Loucy (cell line): ENCODE measurements around the gene RALGAPB.

Source experiments
- H2AFZ ChIP-seq: fragments of 200-600 bp; sonication (generic); 2 replicates; pipeline ENCODE4 v1.6.0; 2016; ENCODE audit warnings: antibody characterized with exemption, mild to moderate bottlenecking, low read length, moderate library complexity
- H3F3A ChIP-seq: fragments of 200-600 bp; 2 replicates; pipeline ENCODE4 v1.6.0; 2016; ENCODE audit warnings: antibody characterized with exemption, low read depth, mild to moderate bottlenecking
- H3K27me3 ChIP-seq: fragments of 200-600 bp; sonication (generic); 2 replicates; pipeline ENCODE4 v1.6.1; 2014; ENCODE audit warnings: low read length, mild to moderate bottlenecking; ENCODE audit not compliant: insufficient read depth, poor library complexity, severe bottlenecking
- H3K36me3 ChIP-seq: fragments of 200-600 bp; sonication (generic); 2 replicates; pipeline ENCODE4 v1.6.1; 2016; ENCODE audit warnings: low read length; ENCODE audit not compliant: insufficient read depth
- H3K4me1 ChIP-seq: fragments of 200-600 bp; sonication (generic); 2 replicates; pipeline ENCODE4 v1.5.1; 2014; ENCODE audit warnings: low read length, mild to moderate bottlenecking; ENCODE audit not compliant: insufficient read depth, poor library complexity, severe bottlenecking
- H3K4me2 ChIP-seq: fragments of 200-600 bp; sonication (generic); 2 replicates; pipeline ENCODE4 v1.6.0; 2014; ENCODE audit warnings: antibody characterized with exemption, low read length, low read depth, mild to moderate bottlenecking; ENCODE audit not compliant: poor library complexity, severe bottlenecking
- H3K4me3 ChIP-seq: fragments of 200-600 bp; sonication (generic); 2 replicates; pipeline ENCODE4 v1.5.1; 2014; ENCODE audit warnings: low read length, mild to moderate bottlenecking, mixed read lengths; ENCODE audit not compliant: poor library complexity, severe bottlenecking
- H3K79me2 ChIP-seq: fragments of 200-600 bp; sonication (generic); 2 replicates; pipeline ENCODE4 v1.6.1; 2014; ENCODE audit warnings: low read length; ENCODE audit not compliant: insufficient read depth
- H3K9ac ChIP-seq: fragments of 200-600 bp; sonication (generic); 2 replicates; pipeline ENCODE4 v1.6.0; 2014; ENCODE audit warnings: mild to moderate bottlenecking, low read depth, low read length, moderate library complexity; ENCODE audit not compliant: poor library complexity, severe bottlenecking
- H3K9me2 ChIP-seq: fragments of 200-600 bp; sonication (generic); replicated peaks from 2 replicates; pipeline ENCODE4 v1.6.1; 2016; ENCODE audit warnings: low read depth, low read length, mixed read lengths
- H3K9me3 ChIP-seq: fragments of 200-600 bp; sonication (generic); 2 replicates; pipeline ENCODE4 v1.6.1; 2014; ENCODE audit warnings: mild to moderate bottlenecking, antibody characterized with exemption, low read length, low read depth; ENCODE audit not compliant: insufficient read depth
- H4K20me1 ChIP-seq: fragments of 200-600 bp; sonication (generic); 2 replicates; pipeline ENCODE4 v1.6.0; 2014; ENCODE audit warnings: antibody characterized with exemption, low read length, mild to moderate bottlenecking; ENCODE audit not compliant: insufficient read depth, poor library complexity, severe bottlenecking
- CTCF ChIP-seq: fragments of 200-600 bp; sonication (generic); conservative IDR thresholded peaks from 2 replicates; pipeline ENCODE4 v1.5.1; 2014; ENCODE audit warnings: mild to moderate bottlenecking, antibody characterized with exemption, low read length
- EZH2phosphoT487 ChIP-seq: fragments of 200-600 bp; IDR thresholded peaks from 2 replicates; pipeline ENCODE4 v1.6.1; 2018; ENCODE audit warnings: antibody characterized with exemption, mild to moderate bottlenecking, moderate library complexity, borderline replicate concordance

RALGAPB gene

DNA sequence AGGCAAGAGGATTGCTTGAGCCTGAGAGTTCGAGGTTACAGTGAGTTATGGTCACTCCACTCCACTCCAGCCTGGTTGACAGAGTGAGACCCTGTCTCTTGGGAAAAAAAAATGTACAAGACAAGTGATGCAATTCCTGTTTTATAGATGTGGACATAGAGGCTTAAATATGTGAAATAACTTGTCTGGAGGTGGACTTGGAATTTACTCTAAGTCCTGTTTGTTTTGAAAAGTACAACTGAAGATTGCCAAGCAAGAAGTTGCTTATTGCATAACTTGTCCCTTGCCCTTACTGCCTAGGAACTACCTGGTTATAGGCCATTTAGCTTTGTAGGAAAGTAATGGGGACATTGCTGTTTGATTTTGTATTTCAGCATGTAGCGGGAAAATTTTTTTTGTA is 82.3 kb downstream of the RALGAPB start:
- Histone ChIP-seq H3K9ac (no peak overlapping the region), H3K79me2 (no peaks in the 10 kb centered on the region), H3K9me3 (no peaks in the 10 kb centered on the region), H3K27me3 (no peaks in the 10 kb centered on the region), H4K20me1 (no peaks in the 10 kb centered on the region), H3K36me3 (peaks cover 75% of the 10 kb centered on the region; the same call in 1 of the 2 replicates), H3K4me1 (no peaks in the 10 kb centered on the region), H3K4me2 (no peak overlapping the region), H3F3A (no peaks in the 10 kb centered on the region), H3K9me2 (no peaks in the 10 kb centered on the region), H2AFZ (no peak overlapping the region), H3K4me3 (no peak overlapping the region)
- no peak for TF ChIP-seq CTCF
- no peak for TF ChIP-seq EZH2phosphoT487

DNA sequence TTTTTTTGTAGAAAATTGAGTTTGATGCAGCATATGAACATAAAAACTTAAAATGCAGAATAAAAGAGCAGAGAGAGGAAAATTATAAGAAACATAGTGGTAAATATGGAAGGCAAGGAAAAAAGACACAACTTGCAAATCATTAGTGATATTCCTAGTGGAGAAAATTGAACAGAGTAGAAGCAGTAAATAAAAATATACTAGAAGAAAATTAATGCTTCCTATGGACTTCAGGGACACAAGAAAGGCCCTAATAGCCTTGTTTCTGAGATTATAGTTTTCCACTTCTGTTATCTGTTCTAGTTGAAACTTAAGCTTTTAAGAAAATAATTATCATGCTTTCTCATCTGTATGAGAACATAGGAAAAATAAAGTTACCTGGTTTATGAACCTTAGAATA is 82.8 kb downstream of the RALGAPB start:
- Histone ChIP-seq H4K20me1 (no peaks in the 10 kb centered on the region), H2AFZ (no peak overlapping the region), H3K79me2 (no peaks in the 10 kb centered on the region), H3K9me3 (no peaks in the 10 kb centered on the region), H3K9ac (no peak overlapping the region), H3K9me2 (no peaks in the 10 kb centered on the region), H3K4me3 (no peak overlapping the region), H3K27me3 (no peaks in the 10 kb centered on the region), H3F3A (no peaks in the 10 kb centered on the region), H3K4me2 (no peak overlapping the region), H3K36me3 (peaks cover 79% of the 10 kb centered on the region; the same call in 1 of the 2 replicates), H3K4me1 (no peaks in the 10 kb centered on the region)
- no peak for TF ChIP-seq EZH2phosphoT487
- TF ChIP-seq CTCF = no peak

DNA sequence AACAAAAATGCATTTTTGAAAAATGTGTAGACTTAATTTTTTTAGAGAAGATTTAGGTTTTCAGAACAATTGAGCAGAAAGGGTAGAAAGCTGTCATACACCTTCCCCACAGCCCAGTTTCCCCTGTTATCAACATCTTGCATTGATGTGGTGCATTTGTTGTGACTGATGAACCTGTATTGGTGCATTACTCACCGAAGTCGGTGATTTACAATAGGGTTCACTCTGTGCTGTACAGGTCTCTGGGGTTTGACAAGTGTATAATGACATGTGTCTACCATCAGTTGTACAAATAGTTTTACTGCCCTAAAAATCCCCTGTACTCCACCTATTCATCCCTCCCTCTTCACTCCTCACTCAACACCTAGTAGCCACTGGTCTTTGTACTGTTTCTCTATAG is 84.5 kb downstream of the RALGAPB start:
- no peak overlapping the region for H3K4me3 ChIP-seq
- no peaks in the 10 kb centered on the region for H3K27me3 ChIP-seq
- no peaks in the 10 kb centered on the region for H3K4me1 ChIP-seq
- no peaks in the 10 kb centered on the region for H4K20me1 ChIP-seq
- H3F3A ChIP-seq = no peaks in the 10 kb centered on the region
- H3K9ac ChIP-seq = no peak overlapping the region
- TF ChIP-seq CTCF = no peak
- no peak for TF ChIP-seq EZH2phosphoT487
- H2AFZ ChIP-seq = no peak overlapping the region
- no peaks in the 10 kb centered on the region for H3K79me2 ChIP-seq
- peaks cover 70% of the 10 kb centered on the region; the same call in 1 of the 2 replicates for H3K36me3 ChIP-seq
- no peak overlapping the region for H3K4me2 ChIP-seq
- no peaks in the 10 kb centered on the region for H3K9me2 ChIP-seq
- H3K9me3 ChIP-seq = no peaks in the 10 kb centered on the region
